Endometrium (tissue), 2 donors: ENCODE measurements around the gene PAXX.

Experiments used
- FAIRE-seq: peaks from 2 replicates; lab custom pipeline; 2012; peaks lifted over from hg19 to GRCh38; lab: Jason Lieb, UNC
- donor health status: control.
- donor health status: control.

PAXX gene

DNA sequence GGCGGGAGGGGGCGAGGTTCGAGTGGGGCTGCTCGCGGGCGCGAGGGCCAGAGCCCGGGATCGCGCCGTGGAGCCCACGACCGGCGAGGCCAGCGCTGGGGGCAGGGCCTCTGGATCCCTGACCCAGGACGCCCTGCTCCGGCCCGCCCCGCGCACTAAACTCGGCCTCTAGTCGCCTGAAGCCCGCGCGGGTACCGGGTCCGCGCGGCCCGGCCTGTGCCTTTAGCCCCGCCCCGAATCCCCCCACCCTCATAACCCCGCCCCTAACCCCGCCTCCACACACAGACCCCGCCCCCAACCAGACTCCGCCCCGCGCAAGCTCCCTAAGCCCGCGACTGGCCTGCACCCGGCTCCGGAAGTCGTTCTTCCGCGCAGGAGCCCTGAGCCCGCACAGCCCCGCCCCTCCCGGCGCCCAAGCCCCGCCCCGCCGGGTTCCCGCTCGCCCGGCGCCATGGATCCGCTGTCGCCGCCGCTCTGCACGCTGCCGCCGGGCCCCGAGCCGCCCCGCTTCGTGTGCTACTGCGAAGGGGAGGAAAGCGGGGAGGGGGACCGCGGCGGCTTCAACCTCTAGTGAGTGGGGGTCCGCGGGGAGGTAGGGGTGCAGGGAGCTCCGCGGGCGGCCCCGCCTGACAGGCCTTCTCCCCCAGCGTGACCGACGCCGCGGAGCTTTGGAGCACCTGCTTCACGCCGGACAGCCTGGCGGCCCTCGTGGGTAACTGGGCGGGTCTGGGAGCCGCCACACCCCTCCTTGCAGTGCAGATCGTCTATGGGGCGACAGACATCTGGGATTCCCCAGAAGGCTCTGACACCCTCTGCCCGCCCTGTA lies at the start of gene PAXX:
TSS of gene PAXX (plus strand) at position 430 of the 826 bp plus-strand sequence. CDS start at position 452, 22 bp downstream.
- FAIRE-seq: no peak

GRCh38 chr9:136942881-136943230 lies 49.4 kb upstream of the PAXX start:
- no peak for FAIRE-seq

DNA sequence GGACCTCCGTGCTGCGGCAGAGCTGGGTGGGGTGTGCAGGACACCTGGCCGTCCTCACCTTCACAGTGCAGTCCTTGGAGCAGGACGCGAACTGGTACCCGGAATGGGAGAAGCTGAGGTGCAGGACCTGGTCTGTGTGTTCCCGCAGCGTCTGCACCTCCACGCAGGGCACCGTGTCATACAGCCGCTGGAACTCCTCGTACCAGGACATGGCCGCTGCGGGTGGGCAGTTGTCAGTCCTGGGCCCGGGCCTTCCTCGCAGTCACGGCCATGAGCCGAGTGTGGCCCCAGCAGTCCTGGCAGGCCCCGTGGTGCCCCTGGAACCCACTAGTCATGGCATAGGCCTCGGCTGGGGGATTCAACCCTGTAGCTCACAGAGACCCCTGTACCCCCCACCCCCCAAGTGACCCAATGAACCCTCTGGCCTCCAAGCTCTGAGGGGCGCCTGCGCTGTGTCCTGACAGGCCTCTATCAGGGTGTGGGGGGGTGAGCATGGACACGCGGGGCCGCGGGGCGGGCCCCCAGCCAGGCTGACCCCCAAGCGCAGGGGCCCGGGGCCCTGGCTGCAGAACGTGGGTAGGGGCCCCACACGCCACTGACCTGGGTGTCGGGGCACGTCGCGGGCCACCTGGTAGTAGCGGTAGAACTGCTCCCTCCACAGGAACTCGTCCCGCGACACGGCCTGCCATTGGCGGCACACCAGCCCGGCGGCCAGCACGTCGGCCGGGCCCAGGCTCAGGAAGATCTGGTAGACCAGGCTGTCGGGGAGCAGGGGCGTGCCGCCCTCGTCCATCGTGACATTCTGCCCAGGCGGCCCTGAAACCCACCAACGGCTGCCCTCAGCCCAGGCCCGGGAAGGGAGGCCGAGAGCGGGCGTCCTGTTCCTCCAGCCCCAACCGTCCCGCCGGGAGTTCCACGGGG lies 48.7 kb upstream of the PAXX start:
- FAIRE-seq: no peak

DNA sequence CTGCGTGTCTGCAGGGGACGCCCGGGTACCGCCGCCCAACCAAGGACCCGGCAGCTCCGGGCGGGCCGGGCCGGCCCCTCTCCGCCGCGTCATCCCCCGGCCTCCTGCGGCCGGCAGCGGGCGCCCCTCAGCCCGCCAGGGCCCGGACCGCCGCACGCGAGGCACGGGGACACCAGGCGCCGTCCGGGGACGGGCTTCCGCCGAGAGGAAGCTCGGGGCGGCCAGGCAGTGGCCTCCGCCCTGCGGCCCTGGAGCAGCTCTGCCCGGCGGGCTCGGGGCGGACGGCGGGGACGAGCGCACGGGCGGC lies 48.1 kb upstream of the PAXX start:
- no peak for FAIRE-seq

GRCh38 chr9:136944519-136945332 lies 47.5 kb upstream of the PAXX start, which contains the start of the genes C8G and FBXW5:
C8G (plus strand) TSS chr9:136945243; CDS start chr9:136945321, 78 bp downstream.
FBXW5 (minus strand) TSS chr9:136944738; CDS start chr9:136944083, 655 bp downstream.
- FAIRE-seq: no peak

DNA sequence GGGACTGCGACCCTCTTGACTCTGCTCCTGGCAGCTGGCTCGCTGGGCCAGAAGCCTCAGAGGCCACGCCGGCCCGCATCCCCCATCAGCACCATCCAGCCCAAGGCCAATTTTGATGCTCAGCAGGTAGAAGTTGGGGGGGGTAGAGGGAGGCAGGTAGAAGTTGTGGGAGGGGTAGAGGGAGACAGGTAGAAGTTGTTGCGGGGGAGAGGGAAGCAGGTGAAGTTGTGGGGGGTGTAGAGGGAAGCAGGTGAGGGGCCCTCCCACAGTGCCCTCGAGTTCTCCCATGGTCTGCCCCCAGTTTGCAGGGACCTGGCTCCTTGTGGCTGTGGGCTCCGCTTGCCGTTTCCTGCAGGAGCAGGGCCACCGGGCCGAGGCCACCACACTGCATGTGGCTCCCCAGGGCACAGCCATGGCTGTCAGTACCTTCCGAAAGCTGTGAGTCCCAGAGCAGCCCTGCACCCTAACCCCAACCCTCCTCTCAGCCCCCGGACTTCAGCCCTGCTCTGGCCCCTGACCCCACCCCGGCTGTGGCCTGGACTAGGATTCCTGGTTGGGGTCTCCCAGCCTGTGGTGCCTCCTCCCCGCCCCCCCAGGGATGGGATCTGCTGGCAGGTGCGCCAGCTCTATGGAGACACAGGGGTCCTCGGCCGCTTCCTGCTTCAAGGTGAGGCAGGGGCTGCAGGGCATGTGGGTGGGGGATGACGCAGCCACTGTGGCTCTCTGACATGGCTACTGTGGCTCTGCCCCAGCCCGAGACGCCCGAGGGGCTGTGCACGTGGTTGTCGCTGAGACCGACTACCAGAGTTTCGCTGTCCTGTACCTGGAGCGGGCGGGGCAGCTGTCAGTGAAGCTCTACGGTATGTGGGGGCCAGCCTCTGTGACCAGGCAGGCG lies 46.6 kb upstream of the PAXX start:
- FAIRE-seq: no peak

- no peak for FAIRE-seq
Observed at GRCh38 chr9:136946228-136947027, 45.8 kb upstream of the PAXX start.

GRCh38 chr9:136947028-136947891 lies 45.0 kb upstream of the PAXX start:
- no peak for FAIRE-seq

DNA sequence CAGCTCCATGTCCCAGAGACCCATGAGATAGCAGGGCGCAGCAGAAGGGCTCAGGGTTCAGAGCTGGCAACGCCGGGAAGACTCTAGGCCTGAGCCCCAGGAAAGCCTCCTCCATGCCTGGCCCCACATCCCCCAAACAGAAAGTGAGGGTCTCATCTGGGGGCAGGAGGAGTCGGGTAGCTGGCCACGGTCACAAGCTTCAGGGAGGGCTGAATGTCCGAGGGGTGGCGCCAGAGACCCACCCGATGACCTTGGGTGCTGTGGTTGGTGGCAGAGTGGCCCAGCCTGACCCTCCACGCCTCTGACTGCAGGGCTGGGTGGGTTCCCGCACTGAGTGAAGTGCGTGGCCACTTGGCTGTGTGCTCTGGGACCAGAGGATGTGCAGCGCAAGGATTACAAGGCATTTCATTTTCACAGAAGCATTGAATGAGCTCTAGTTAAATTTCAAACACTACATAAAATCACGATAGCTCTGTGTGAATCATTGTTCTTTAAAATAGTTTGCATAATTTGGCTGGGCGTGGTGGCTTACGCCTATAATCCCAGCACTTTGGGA lies 44.2 kb upstream of the PAXX start:
- FAIRE-seq: no peak

GRCh38 chr9:136949239-136949816 lies 42.9 kb upstream of the PAXX start:
- no peak for FAIRE-seq

DNA sequence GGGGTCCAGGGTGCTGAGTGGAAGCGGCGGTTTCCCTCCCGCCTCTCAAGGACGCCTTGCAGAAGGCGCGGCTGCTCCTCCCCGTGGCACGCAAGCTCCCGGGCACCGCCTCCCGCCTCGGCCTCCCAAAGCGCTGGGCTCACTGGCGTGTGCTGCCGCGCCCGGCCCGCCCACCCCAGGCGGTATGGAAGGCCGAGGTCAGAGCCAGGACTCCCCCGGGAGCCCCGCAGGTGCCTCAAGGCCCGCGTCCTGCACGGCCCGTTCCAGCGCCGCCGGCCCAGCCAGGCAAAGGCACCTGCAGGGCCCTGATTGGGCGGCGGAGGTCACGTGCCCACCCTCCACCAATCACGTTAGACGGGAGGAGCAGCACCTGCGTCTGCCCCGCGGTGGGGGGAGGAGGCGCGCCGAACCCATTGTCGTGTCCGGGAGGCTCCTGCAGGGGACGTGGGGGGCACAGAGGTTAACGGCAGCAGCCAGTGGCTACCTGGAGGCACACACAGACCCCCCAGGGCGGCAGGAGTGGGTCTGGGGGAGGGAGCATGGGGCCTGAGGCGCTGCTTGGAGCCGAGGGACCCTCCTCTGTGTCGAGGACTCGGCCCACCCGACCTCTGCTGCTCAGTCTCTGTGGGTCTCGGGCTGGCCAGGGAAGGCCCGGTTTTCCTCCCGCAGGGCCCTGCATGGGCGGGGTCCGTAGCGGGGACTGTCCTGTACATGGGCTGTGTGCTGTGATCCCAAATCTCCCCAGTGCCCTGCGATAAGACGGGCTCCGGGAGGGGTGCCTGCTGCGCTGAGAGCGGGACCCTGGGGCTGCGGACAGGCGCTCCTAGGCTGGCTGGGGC lies 42.2 kb upstream of the PAXX start:
- FAIRE-seq: no peak

- no peak for FAIRE-seq
Observed at GRCh38 chr9:136950656-136951276, 41.5 kb upstream of the PAXX start.

DNA sequence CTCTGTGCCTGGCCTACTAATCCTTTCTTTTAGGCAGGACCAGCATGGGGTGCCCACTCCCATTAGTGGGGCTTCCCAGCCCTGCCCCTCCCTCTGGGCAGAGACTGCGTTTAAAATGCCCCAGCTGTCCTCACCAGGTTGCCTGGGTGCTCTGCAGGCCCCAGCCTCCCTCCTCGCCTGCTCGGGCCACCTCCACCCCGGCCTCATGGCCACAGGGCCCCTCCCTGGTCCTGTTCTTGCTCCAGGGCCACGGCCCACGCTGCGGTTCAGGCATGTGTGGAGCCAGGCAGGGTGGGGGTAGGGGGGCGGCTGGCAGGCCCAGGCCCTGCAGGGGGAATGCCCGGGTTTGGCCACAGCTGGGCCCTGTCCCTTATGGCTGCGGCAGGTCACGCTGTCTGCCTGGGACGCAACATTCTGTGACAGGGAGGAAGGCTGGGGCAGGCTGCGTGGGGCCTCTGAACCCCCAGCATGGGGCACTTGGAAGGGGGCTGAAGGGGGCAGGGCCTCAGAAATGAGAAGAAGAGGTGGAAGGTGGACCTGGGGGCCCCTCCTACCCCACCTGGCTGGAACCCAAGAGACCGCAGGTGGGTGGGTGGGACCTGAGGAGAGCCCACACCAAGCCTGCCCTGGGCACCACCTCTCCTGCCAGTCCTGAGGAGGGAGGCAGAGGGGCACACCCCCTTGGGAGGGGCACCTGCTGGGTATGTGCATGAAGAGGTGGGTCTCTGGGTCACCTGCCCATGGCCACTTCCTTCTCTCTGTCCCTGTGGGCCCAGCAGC lies 40.5 kb upstream of the PAXX start, which contains the start of gene LCN12:
TSS of gene LCN12 (plus strand) at position 733 of the 780 bp plus-strand sequence. CDS start 55 bp downstream, outside the sequence.
- no peak for FAIRE-seq

DNA sequence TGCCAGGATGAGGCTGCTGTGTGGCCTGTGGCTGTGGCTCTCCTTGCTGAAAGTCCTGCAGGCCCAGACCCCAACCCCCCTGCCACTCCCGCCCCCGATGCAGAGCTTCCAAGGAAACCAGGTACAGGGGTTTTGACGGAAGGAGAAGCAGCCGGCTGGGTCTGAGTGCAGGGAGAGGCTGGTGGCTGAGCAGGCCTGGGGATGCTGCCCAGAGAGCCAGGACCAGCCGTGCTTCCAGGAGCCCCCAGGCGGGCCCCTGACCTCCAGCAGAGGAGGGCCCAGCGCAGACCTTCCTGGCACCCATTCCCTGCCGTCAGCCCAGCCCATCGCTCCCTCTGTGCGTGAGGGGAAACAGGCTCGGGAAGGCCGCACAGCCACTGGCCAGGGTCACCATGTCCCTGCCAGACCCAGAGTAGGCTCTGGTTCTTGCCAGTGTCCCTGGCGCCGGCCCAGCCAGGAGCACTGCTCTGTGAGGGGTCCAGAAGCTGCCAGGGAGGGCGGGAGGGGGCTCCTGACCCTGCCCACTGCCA lies 39.8 kb upstream of the PAXX start:
- FAIRE-seq: no peak

DNA sequence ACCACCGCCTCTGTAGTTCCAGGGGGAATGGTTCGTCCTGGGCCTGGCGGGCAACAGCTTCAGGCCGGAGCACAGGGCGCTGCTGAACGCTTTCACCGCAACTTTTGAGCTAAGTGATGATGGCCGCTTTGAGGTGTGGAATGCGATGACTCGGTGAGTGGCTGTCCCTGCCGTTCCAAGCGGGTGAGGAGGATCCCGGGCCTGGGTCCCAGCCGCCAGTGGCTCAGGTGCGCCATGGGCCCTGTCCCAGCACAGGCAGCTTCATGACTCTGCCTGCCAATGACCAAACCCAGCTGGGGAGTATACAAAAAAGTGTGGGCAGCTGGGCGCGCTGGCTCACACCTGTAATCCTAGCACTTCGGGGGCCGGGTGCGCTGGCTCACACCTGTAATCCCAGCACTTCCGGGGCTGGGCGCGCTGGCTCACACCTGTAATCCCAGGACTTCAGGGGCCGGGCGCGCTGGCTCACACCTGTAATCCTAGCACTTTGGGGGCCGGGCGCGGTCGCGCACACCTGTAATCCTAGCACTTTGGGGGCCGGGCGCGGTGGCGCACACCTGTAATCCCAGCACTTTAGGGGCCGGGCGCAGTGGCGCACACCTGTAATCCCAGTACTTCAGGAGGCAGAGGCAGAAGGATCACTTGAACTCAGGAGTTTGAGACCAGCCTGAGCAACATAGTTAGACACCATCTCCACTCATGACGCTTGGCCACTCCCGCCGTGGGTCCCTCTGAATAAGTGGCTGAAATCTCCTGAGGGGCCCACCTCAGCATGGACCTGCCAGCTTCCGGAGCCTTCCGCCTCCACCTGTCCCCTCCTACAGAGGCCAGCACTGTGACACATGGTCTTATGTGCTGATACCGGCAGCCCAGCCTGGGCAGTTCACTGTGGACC lies 39.1 kb upstream of the PAXX start:
- FAIRE-seq: no peak
